ENCODE data around the gene RHBDF1.

The RHBDF1 gene

DNA sequence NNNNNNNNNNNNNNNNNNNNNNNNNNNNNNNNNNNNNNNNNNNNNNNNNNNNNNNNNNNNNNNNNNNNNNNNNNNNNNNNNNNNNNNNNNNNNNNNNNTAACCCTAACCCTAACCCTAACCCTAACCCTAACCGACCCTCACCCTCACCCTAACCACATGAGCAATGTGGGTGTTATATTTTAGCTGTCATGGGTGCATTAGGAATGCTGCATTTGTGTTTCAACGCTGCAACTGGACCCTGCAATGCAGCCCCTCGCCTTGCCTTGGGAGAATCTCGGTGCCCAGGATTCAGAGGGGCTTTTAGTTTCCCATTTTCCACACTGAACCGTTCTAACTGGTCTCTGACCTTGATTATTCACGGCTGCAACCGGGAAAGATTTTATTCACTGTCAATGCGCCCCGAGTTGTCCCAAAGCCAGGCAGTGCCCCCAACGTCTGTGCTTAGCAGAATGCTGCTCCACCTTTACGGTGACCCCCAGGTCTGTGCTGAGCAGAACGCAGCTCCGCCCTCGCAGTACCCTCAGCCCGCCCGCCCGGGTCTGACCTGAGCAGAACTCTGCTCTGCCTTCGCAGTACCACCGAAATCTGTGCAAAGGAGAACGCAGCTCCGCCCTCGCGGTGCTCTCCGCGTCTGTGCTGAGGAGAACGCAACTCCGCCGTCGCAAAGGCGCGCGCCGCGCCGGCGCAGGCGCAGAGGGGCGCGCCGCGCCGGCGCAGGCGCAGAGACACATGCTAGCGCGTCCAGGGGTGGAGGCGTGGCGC is 62.3 kb downstream of the RHBDF1 start:
- FAIRE-seq: no peak
- no peak for DNase-seq (ENCODE audit: insufficient read length)
- TF ChIP-seq POLR2AphosphoS5 (IDR thresholded peaks at IDR 0.05; ENCODE audit: low read depth, low read length): no peak
